Esophagus squamous epithelium (tissue), 5 donors: ENCODE measurements around the gene TTC23L. TPM values are rescaled to one million over a fixed set of nuclear protein-coding genes. Genes with fewer than 3 reads are reported as not detected.

ENCODE experiments used
- DNase-seq: peaks from one replicate; lab custom pipeline; 2025; lab: John Stamatoyannopoulos, UW
- H3K27ac ChIP-seq, 4 donors: fragments of 200-600 bp; sonication (generic); one replicate each; pipeline ENCODE4 v1.5.1; 2016 to 2019; ENCODE audit warnings: mild to moderate bottlenecking in 1 of 4
- H3K27me3 ChIP-seq, 4 donors: fragments of 200-600 bp; sonication (generic); 1 replicate in 3 of 4; 2 replicates in 1 of 4; pipeline versions ENCODE4 v1.5.1 to v1.6.0; 2017 to 2021; ENCODE audit warnings: antibody characterized with exemption in 1 of 4
- H3K36me3 ChIP-seq, 3 donors: fragments of 200-600 bp; sonication (generic); one replicate each; pipeline ENCODE4 v1.5.1; 2016 to 2019
- H3K4me1 ChIP-seq, 3 donors: fragments of 200-600 bp; sonication (generic); one replicate each; pipeline ENCODE4 v1.5.1; 2017 to 2019
- H3K4me3 ChIP-seq, 4 donors: fragments of 200-600 bp; sonication (generic); 1 replicate in 3 of 4; 2 replicates in 1 of 4; pipeline ENCODE4 v1.5.1; 2016 to 2019; ENCODE audit warnings: mild to moderate bottlenecking in 2 of 4, moderate library complexity in 1 of 4
- H3K9me3 ChIP-seq, 3 donors: fragments of 200-600 bp; sonication (generic); one replicate each; pipeline ENCODE4 v1.5.1; 2016 to 2019
- CTCF ChIP-seq, 6 experiments: fragments of 450-650 bp in 4 of 6; fragments of 200-600 bp in 2 of 6; sonication (generic) in 2 of 6; IDR thresholded peaks; one replicate each; pipeline ENCODE4 v1.5.1; 2016 to 2019; ENCODE audit warnings: antibody characterized with exemption in 6 of 6, mild to moderate bottlenecking in 4 of 6, moderate library complexity in 4 of 6
- POLR2A ChIP-seq, 4 donors: fragments of 450-650 bp; IDR thresholded peaks; one replicate each; pipeline ENCODE4 v1.6.1; 2017; ENCODE audit warnings: antibody characterized with exemption in 4 of 4, mild to moderate bottlenecking in 4 of 4, moderate library complexity in 3 of 4
- WGBS, 2 donors: methylation state at CpG; one replicate each; pipeline ENCODE4 v1.1.5; 2018; 5-methylcytosine and 5-hydroxymethylcytosine counted together
- intact Hi-C: fragments of 100-400 bp; cut with DNase I; formaldehyde crosslinking; loops from one replicate; pipeline ENCODE4 v1.15.0; 2022
- total RNA-seq, 4 donors: library from RNA; depleted of rRNA; stranded (reverse); fragments of >200 nt; gene quantifications; one replicate each; pipeline ENCODE4 v1.1.0, GENCODE V29; 2016
- donor health status: DM: yes; HTN: yes; CAD: no.

Gene TTC23L
- total RNA-seq, 4 donors from 2014 or later = 0.09 to 0.19 TPM; not detected in 2

- Histone ChIP-seq H3K27me3 (no peaks in the 10 kb centered on the region), H3K4me3 (no peak overlapping the region), H3K36me3 (peaks cover 0 to 16% (median 0%) of the 10 kb centered on the region in 3 donors), H3K4me1 (no peaks in the 10 kb centered on the region), H3K27ac (no peak overlapping the region), H3K9me3 (no peaks in the 10 kb centered on the region)
- WGBS, 2 donors = 86% methylated on average over 3 of the region's 3 CpGs
- TF ChIP-seq POLR2A (IDR thresholded peaks at IDR 0.05) (no peak), CTCF (IDR thresholded peaks at IDR 0.05) (no peak)
- intact Hi-C loops = no loop called here
- no peak for DNase-seq
Observed at GRCh38 chr5:34813509-34813908, 25.5 kb upstream of the TTC23L start.

GRCh38 chr5:34817558-34818351, 21.2 kb upstream of the TTC23L start:
- intact Hi-C loops = no loop called here

GRCh38 chr5:34818717-34819116, 20.2 kb upstream of the TTC23L start:
- Histone ChIP-seq H3K27me3 (no peaks in the 10 kb centered on the region), H3K27ac (no peak overlapping the region), H3K4me3 (no peak overlapping the region), H3K4me1 (no peaks in the 10 kb centered on the region), H3K36me3 (peaks cover 0 to 28% (median 0%) of the 10 kb centered on the region in 3 donors), H3K9me3 (no peaks in the 10 kb centered on the region)
- no peak for DNase-seq
- TF ChIP-seq POLR2A (IDR thresholded peaks at IDR 0.05) (no peak), CTCF (IDR thresholded peaks at IDR 0.05) (no peak)
- intact Hi-C loops = no loop called here
- WGBS, 2 donors = 79 to 89% methylated on average over 3 of the region's 3 CpGs

More at GRCh38 chr5:34817558-34818351, 21.2 kb upstream of the TTC23L start:
- H3K27ac ChIP-seq = no peak overlapping the region
- TF ChIP-seq CTCF (IDR thresholded peaks at IDR 0.05) (no peak), POLR2A (IDR thresholded peaks at IDR 0.05) (no peak)
- peaks cover 0 to 19% (median 0%) of the 10 kb centered on the region in 3 donors for H3K36me3 ChIP-seq
- no peaks in the 10 kb centered on the region for H3K4me1 ChIP-seq
- no peak for DNase-seq
- H3K4me3 ChIP-seq = no peak overlapping the region
- H3K9me3 ChIP-seq = no peaks in the 10 kb centered on the region
- WGBS, 2 donors = 84 to 85% methylated on average over 3 of the region's 3 CpGs
- H3K27me3 ChIP-seq = no peaks in the 10 kb centered on the region

- H3K9me3 ChIP-seq = no peaks in the 10 kb centered on the region
- H3K27me3 ChIP-seq = no peaks in the 10 kb centered on the region
- 83 to 100% methylated on average over 1 of the region's 1 CpG for WGBS, 2 donors
- DNase-seq = no peak
- H3K4me1 ChIP-seq = no peaks in the 10 kb centered on the region
- no peak overlapping the region for H3K27ac ChIP-seq
- peaks cover 0 to 25% (median 0%) of the 10 kb centered on the region in 3 donors for H3K36me3 ChIP-seq
- intact Hi-C loops = no loop called here
- TF ChIP-seq POLR2A (IDR thresholded peaks at IDR 0.05) (no peak), CTCF (IDR thresholded peaks at IDR 0.05) (no peak)
- no peak overlapping the region for H3K4me3 ChIP-seq
Observed at GRCh38 chr5:34820593-34820992, 18.4 kb upstream of the TTC23L start.

GRCh38 chr5:34822956-34823715, 15.8 kb upstream of the TTC23L start:
- WGBS, 2 donors = 83 to 89% methylated on average over 8 of the region's 8 CpGs
- H3K27me3 ChIP-seq = no peaks in the 10 kb centered on the region
- no peaks in the 10 kb centered on the region for H3K4me1 ChIP-seq
- TF ChIP-seq CTCF (IDR thresholded peaks at IDR 0.05) = no peak
- TF ChIP-seq POLR2A (IDR thresholded peaks at IDR 0.05) = no peak
- no peak for DNase-seq
- intact Hi-C loops = no loop called here
- H3K27ac ChIP-seq = no peak overlapping the region
- no peaks in the 10 kb centered on the region for H3K9me3 ChIP-seq
- no peak overlapping the region for H3K4me3 ChIP-seq
- peaks cover 0 to 45% (median 0%) of the 10 kb centered on the region in 3 donors for H3K36me3 ChIP-seq
